CD4-positive, alpha-beta T cell treated with Interleukin-12 subunit alpha and Interleukin-12 subunit beta, for 1 hour (primary cell): ENCODE data around the gene MYLK4.
A peak's percentile ranks its signal among the peaks of the same experiment; 100 is the strongest.

ENCODE experiments used
- DNase-seq: peaks from one replicate; pipeline ENCODE4 v3.0.0-alpha.2; 2020

MYLK4 gene

GRCh38 chr6:2775003-2775402, 24.3 kb upstream of the MYLK4 start:
- no peak for DNase-seq

GRCh38 chr6:2773449-2773848, 22.7 kb upstream of the MYLK4 start:
- DNase-seq = no peak

GRCh38 chr6:2772840-2773239, 22.1 kb upstream of the MYLK4 start:
- no peak for DNase-seq

DNA sequence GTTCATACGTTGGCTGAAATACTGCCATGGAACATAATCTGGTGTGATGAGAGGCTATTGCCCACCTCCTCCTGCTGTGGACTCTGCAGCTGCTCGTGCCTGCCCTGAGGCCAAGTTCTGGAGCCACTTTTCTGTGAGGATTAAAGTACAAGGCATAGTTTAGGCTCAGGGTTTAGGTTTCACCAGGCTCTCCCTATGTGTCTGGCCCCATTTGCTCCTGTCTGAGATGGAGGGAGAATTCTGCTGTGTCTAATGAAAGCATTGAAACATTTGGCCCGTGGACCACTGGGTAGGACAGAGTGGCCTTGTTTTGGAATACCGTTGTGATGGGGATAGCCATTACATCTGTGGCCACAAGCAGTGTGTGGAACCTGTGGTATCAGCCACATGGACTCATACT, 20.4 kb upstream of the MYLK4 start:
- DNase-seq = no peak

- DNase-seq = no peak
These were observed 19.4 kb upstream of the MYLK4 start for GRCh38 chr6:2770171-2770570.

GRCh38 chr6:2768696-2769095, 18.0 kb upstream of the MYLK4 start:
- DNase-seq = no peak

GRCh38 chr6:2767657-2768524, 17.2 kb upstream of the MYLK4 start:
- no peak for DNase-seq

DNA sequence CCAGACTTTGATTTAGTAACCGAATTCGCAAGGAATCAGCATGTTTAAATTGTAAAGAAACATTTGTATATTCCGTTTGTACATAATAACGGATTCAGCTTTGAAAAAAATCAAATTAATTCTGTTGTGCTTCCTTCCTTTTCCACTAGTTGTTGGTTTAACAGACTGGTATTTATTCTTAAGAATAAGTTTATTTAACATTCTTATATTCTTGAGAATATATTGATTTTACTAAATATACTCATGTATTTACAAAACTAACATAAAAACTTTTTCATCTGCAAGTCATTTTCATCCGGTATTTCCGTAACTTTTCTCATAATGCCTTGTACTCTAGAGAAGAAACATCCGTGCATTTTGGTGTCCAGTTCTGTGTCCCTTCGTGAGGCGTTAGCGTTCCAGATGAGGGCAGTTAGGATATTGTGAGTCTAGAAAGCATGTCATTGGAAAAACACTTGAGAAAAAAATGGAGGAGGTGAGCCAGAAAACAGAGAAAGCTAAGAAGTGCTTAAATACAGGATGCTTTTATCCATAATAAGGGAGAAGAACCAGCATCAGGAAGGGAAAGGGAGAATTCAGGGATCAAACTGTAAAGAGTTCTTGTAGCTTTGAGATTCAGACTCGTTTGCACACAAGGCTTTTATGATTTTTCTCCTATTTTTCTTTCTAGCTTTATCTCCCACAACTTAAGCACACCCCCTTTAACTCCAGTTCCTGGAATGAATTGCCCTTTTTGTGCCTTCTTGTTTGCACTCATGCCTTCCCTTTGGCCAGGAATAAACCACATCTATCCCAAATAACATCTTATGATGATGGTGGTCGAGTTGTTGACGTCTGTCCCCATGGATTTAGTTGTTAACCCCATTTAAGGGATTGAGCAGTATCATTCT, 16.3 kb upstream of the MYLK4 start:
- DNase-seq = no peak

GRCh38 chr6:2765896-2766766, 15.4 kb upstream of the MYLK4 start:
- peak; percentile 26 for DNase-seq

GRCh38 chr6:2765166-2765895, 14.6 kb upstream of the MYLK4 start, which contains the start of gene WRNIP1:
Gene WRNIP1, plus strand, starts transcription at chr6:2765393. Its CDS starts 230 bp downstream, at chr6:2765623.
- DNase-seq = peak; percentile 98

- DNase-seq = peak; percentile 79
These were observed 14.0 kb upstream of the MYLK4 start for GRCh38 chr6:2764610-2765165.

DNA sequence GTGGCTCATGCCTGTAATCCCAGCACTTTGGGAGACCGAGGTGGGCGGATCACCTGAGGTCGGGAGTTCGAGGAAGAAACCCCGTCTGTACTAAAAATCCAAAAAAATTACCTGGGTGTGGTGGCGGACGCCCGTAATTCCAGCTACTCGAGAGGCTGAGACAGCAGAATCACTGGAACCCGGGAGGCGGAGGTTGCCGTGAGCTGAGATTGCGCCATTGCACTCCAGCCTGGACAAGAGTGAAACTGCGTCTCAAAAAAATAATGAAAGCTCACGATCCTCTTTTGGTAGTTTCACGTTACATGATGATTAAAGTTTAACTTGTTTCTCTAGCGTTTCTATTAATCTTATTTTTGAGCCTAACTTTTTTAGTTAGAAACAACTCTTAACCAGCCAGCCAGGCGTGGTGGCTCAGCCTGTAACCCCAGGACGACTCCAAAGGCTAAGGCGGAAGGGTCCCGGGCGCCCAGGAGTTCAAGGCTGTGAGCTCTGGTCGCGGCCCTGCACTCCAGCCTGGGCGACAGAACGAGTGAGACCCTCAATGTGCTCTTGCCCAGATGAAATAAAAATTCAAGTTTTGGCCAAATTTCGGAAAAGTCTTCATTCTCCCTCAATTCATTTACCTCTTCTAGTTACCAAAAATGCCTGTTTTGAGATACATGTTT, 13.3 kb upstream of the MYLK4 start:
- DNase-seq = no peak

- DNase-seq = no peak
These were observed 12.7 kb upstream of the MYLK4 start for GRCh38 chr6:2763345-2763841.

DNA sequence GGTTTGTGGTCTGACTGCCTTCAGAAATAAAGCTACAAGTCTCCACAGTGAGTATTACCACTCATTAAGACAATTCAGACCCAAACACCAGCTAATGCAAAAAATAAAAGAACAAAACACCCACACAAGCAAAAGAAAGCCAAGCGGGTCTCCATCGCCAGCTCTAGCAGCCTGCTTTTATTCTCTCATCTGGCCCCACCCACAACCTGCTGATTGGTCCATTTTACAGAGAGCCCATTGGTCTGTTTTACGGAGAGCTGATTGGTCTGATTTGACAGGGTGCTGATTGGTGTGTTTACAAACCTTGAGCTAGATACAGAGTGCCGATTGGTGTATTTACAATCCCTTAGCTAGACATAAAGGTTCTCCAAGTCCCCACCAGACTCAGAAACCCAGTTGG, 12.1 kb upstream of the MYLK4 start:
- peak; percentile 34 for DNase-seq

DNA sequence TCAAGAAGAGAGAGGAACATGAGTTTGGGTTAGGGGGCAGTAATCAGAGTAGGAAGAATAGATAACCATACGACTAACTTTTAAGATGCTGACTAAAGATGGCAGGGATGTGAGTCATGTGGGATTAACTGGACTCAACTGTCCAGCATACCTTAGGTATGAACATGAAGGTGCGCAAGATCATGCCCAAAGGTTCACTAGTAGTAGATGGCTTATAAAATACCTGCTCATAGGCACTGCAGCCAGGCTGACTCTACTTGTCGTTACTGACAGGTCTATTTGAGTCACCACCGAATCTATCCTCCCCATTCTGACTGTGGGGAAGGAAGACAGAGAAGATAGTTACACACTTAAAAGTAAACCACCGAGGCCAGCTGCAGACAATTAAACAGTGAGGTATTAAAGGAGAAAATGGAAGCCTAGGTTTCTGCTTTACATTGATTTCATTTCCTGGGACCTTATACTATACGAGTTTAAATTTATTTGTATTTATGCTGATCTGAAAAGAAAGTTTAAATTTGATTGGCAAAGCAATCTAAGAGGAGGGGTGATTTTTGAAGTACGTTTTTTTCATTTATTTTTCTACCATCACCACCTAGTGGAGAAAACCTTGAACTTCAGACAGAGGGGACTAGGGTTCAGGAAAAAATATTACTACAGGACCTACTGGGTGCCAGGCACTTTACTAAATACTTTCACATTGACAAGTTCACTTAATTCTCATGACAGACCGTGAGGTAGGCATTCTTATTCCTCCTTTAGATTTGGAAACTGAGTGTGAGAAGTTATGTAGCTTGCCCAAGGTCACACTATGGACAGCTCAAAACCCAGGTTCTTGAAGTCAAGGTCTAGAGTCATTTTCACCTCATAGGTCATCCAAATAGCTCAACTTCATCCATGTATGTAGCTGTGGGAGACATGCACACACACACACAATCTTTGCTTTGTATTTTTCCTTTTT, 10.4 kb upstream of the MYLK4 start:
- DNase-seq = peak; percentile 61

GRCh38 chr6:2758980-2759379, 8.3 kb upstream of the MYLK4 start:
- no peak for DNase-seq

- DNase-seq = no peak
These were observed 6.0 kb upstream of the MYLK4 start for GRCh38 chr6:2756687-2757224.

GRCh38 chr6:2756241-2756640, 5.5 kb upstream of the MYLK4 start:
- DNase-seq = no peak

DNA sequence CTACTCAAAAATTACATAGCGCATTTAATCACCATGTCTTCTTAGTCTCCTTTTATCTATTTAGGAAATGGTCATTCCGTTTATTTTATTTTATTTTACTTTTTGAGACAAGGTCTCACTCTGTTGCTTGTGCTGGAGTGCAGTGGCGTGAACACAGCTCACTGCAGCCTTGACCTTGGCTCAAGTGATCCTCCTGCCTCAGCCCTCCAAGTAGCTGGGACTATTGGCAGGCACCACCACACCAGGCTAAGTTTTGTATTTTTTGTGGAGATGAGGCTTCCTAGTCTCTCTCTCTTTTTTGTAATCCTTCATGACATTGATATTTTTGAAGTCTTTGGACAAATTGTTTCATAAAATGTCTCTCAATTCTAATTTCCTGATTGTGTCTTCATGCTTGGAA, 4.7 kb upstream of the MYLK4 start:
- DNase-seq = no peak
